ENCODE measurements around the gene CDK5RAP3.

GRCh38 chr17:47937941-47938340 is 33.0 kb upstream of the CDK5RAP3 start:
- no peak for TF ChIP-seq POLR2A (IDR thresholded peaks at IDR 0.05; ENCODE audit: low read length)
- no peak for TF ChIP-seq GATA1 (IDR thresholded peaks at IDR 0.05; ENCODE audit: low read depth, low read length)

Measured in erythroblast (primary cell).